Left kidney (tissue), 2 donors: Measurements from ENCODE around the gene TPCN2. TPM values are rescaled to one million over a fixed set of nuclear protein-coding genes. Genes with fewer than 3 reads are reported as not detected.

Source experiments
- DNase-seq: peaks from one replicate; pipeline ENCODE4 v3.0.0-alpha.2; 2013
- polyA plus RNA-seq: library from polyadenylated mRNA; unstranded; fragments of 120-200 nt; gene quantifications from one replicate; pipeline ENCODE4 v1.2.1, GENCODE V29; 2013; ENCODE audit not compliant: insufficient read length

The TPCN2 gene
- polyA plus RNA-seq, 1 donor: 17.3 TPM

GRCh38 chr11:69010361-69010891 is 38.3 kb upstream of the TPCN2 start:
- no peak for DNase-seq

GRCh38 chr11:69010964-69011623 is 37.6 kb upstream of the TPCN2 start:
- peak; percentile 75 for DNase-seq

DNA sequence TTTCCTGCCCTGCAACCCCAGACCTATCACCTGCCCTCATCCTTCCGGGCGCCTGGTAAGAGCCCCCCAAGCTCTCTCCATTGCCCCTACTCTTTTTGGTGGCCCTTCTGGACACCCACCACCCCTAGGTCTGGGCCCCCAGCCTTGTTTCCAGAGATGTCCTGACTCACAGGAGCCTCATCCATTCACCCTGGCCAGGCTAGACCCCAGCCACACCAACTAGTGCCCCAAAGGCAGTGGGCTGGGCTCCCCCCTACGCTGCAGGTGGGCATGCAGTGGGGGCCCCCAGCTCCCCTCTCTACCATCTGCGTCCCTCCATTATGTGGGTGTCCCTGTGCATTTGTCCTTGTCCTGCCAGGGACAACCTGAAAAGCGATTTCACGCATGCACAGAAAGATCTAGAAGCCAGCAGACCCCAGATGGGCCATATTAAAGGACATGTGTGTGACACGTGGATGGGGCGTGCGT is 37.1 kb upstream of the TPCN2 start:
- no peak for DNase-seq

- no peak for DNase-seq
Observed at GRCh38 chr11:69012092-69013008, 36.4 kb upstream of the TPCN2 start.

GRCh38 chr11:69013009-69013951 is 35.5 kb upstream of the TPCN2 start, which contains the start of gene MRGPRF:
Gene MRGPRF (minus strand): TSS chr11:69013246. CDS start chr11:69009901, 3,345 bp downstream.
- no peak for DNase-seq

DNA sequence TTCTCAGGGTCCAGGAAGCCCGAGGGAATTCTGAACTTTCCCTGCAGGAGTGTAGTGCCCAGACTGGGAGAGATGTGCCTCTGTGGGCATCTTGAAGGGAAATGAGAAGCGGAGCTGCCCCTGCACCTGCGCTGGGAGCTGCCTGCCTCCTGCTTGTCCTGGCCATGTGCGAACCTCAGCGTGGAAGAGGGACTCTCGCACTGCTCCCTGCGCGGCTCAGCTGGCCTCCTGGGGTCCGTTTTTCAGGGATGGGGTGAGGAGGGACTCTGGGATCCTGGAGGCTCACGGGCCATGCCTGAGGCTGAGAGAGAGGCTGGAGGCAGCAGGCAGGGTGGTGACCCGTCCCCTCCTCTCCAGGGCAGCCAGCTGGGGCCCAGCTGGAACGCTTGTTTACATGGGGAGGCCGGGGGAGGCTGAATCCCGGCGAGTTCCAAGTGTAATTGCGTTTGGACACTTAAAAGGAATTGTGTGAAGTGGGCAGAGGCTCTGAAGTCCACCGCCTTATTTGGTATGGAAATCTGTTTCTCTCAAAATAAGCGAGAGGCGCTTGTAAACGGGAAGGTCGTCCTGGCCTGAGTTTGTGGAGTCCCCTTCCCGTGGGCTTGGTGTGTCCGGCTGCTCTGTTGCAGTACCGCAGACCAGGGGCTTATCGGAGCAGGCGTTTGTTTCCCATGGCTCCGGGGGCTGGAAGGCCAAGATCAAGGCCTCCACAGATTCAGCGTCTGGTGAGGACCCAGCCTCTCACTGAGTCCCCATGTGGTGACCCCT is 34.5 kb upstream of the TPCN2 start:
- peak; percentile 79 for DNase-seq

- DNase-seq: no peak
Observed at GRCh38 chr11:69014898-69015549, 33.7 kb upstream of the TPCN2 start.

DNA sequence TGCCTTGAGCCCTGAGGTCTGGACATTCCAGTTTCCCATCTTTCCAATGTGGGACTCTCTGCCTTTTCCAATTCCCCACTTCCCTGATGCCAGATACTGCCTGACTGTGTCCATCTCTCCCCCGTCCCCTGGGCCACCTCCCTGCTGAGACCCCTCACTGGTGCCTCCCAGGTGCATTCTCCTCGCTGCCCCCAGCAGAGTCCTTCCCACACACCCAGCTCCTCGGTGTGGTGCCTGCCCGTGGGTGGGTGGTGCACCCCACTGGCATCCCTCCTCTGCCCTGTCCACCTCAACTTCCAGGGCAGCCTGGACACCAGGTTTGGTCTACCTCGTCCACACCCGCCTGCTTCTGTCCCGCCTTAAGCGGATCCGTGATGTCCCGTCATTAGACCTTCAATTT is 30.8 kb upstream of the TPCN2 start:
- DNase-seq: no peak

DNA sequence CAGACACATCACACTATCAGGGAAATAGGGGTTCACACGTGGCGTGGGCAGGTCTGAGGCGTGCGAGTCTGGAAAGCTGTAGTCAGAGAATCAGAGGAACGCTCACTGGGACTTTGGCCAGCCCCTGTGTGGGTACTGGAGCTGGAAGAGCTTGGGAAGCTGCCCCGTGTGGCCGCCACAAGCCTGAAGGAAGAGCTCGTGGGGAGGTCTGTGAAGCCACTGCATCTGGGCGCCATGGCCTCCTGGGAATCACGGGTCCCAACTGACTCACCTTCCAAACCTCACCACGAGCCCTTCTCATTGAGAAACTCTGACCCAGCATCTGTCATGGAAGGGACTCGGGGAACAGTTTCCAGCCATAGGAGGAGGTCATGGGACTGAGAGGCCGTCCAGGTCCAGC is 29.8 kb upstream of the TPCN2 start:
- no peak for DNase-seq

DNA sequence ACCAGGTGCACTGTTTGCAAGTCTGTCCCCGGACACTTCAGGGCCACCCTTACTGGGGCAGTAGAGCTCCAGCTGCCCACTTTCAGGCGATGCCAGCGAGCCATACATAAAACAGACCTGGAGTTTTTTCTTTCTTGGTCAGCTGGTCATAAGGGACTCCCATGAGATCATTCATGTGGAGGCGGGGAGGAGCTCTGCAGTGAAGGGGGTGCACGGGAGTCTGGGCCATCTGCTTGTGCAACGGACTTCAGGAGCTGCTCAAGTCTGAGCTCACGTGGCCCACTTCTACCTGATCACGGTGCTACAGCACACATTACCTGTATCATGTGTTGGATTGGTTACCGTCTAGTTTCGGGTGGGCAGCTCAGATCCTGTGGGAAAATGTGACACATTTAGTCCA is 26.5 kb upstream of the TPCN2 start:
- DNase-seq: no peak

DNA sequence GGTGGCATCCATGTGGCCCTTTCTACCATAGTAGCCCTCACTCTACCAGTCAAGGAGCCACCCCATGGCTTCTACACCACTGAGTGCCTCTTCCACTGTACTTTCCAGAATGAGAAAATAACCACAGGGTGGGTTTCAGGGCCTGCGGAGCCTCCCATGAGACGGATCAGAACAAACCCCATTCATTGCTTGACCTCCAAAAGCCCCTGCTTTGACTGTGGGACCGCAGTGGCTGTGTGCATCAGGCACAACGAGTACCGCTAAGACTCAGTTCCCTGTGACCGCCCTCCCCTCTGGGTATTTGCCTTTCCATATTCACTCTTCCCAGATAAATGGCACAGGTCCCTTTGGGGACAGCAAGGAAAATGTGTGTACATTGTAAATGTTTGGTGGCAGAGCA is 24.2 kb upstream of the TPCN2 start:
- no peak for DNase-seq

GRCh38 chr11:69027704-69028372 is 20.9 kb upstream of the TPCN2 start:
- no peak for DNase-seq

DNA sequence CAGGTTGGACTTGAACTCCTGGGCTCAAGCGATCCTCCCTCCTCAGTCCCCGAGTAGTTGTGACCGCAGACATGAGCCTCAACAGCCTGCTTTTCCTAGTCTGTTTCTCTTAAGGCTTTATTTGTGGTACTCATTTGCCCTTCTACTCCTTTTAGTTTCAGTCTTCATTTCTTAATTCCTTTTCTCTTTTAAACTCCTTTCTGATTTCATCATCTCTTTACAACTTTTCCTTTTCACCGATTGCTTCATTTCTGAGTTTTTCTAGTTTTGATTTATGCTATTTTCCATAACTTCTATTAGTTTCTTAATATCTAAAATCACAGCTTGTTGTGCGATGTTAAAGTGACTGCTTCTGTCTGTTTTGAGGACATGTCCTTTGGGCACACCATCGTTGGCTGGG is 18.4 kb upstream of the TPCN2 start:
- no peak for DNase-seq

- DNase-seq: no peak
Observed at GRCh38 chr11:69032833-69033232, 15.9 kb upstream of the TPCN2 start.

DNA sequence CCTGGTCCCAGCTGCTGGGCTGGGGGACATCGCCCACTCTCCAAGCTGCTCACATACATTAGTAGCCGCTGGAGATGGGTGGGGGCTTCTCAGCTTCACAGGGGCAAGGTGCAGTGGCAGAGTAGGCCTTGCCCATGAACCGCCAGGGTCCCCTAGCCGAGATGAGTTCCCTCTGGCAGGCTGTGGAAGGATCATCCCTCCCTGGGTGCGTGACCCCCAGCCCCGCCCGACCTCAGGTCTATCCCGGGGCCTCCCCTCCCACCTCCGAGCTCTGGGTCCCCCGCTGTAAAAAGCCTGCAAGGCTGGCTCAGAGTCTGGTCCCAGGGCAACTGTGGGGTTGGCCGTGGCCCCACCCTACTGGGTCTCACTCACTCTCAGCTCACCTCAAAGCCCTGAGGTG is 15.3 kb upstream of the TPCN2 start:
- no peak for DNase-seq

DNA sequence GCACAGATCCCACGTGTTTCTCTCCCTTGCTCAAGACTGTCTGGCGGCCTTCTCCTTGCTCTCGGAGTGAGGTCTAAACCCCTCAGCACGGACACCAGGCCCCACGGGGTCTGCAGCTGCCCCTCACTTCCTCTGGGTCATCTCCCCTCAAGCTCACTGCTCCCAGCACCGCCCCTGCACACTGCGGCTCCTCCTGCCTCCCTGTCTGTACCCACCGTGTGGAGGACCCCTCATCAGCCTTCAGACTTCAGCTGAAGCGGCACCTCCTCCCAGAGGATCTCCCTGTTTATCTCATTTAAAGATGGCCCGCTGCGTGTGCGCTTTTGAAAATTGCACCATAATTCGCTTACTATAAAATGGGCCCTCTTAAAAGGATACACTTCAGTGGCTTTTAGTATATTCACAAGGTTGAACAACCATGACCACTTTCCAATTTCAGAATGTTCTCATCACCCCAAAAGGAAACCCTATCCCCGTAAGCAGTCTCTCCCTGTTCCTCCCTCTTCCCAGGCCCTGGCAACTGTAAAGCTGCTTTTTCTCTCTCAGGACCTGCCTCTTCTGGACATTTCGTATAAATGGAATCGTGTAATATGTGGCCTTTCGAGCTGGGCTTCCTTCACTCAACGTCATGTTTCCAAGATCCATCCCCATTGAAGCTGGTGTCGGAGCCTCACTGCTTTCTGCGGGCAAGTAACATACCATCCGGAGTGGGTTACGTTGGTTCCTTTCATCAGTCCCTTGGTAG is 14.4 kb upstream of the TPCN2 start:
- no peak for DNase-seq

DNA sequence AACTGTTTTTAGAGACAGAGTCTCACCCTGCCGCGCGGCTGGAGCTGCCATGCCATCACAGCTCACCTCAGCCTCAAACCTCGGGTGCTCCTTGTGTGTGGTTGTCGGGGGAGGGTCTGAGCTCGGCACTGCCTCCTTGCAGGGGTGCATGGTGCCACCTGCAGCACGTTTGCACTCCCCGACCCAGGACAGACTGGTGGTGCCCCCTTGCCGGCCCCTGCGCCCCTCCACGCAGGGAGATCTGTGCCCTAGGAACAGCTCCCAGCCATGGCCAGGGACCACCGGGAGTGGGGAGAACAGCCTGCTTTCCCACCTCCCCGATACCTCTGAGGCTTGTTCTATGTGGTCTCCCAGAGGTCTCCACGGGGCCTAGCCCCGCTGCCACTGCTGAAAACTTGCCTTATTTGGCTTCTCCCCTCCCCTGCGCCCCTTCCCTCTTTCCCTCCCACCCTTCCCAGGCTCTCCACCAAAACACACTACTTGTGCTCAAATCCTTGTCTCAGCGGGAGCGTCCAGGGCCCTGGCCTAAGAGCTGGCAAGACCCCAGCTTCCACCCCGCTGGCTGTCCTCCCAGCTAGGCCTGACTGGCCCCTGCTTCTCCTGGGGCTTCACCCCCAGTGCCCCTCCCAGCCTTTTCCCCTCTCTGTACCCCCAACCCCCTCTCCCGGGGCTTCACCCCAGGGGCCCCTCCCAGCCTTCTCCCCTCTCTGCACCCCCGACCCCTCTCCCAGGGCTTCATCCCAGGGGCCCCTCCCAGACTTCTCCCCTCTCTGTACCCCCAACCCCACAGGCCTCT is 13.4 kb upstream of the TPCN2 start:
- no peak for DNase-seq

GRCh38 chr11:69035946-69036340 is 12.8 kb upstream of the TPCN2 start:
- DNase-seq: no peak
